ENCODE data around the gene SYNJ2. TPM values are rescaled to one million over a fixed set of nuclear protein-coding genes. Genes with fewer than 3 reads are reported as not detected.

The SYNJ2 gene
- total RNA-seq, 1 donor from 2014 or later, result 18.9 TPM

DNA sequence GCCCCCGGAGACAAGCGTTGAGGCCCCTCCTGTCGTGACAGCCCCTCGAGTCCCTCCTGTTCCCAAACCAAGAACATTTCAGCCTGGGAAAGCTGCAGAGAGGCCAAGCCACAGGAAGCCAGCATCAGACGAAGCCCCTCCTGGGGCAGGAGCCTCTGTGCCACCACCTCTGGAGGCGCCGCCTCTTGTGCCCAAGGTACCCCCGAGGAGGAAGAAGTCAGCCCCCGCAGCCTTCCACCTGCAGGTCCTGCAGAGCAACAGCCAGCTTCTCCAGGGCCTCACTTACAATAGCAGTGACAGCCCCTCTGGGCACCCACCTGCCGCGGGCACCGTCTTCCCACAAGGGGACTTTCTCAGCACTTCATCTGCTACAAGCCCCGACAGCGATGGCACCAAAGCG lies 114.0 kb downstream of the SYNJ2 start:
- TF ChIP-seq, protein P1, sequence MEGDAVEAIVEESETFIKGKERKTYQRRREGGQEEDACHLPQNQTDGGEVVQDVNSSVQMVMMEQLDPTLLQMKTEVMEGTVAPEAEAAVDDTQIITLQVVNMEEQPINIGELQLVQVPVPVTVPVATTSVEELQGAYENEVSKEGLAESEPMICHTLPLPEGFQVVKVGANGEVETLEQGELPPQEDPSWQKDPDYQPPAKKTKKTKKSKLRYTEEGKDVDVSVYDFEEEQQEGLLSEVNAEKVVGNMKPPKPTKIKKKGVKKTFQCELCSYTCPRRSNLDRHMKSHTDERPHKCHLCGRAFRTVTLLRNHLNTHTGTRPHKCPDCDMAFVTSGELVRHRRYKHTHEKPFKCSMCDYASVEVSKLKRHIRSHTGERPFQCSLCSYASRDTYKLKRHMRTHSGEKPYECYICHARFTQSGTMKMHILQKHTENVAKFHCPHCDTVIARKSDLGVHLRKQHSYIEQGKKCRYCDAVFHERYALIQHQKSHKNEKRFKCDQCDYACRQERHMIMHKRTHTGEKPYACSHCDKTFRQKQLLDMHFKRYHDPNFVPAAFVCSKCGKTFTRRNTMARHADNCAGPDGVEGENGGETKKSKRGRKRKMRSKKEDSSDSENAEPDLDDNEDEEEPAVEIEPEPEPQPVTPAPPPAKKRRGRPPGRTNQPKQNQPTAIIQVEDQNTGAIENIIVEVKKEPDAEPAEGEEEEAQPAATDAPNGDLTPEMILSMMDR (IDR thresholded peaks at IDR 0.05; ENCODE audit: unreplicated experiment), result no peak
- H3K36me3 Mint-ChIP-seq (ENCODE audit: insufficient read depth), result peaks cover 18% of the 10 kb centered on the region
- peaks cover under 1% of the 10 kb centered on the region for H3K9me3 Mint-ChIP-seq (ENCODE audit: low read depth)
- H3K4me3 Mint-ChIP-seq (ENCODE audit: low read depth), result no peak overlapping the region
- H3K27ac Mint-ChIP-seq, result peak overlapping the region; percentile 42
- H3K27me3 Mint-ChIP-seq, result no peaks in the 10 kb centered on the region
- H3K4me1 Mint-ChIP-seq (ENCODE audit: low read depth), result peaks cover 6% of the 10 kb centered on the region
- DNase-seq (ENCODE audit: low spot score, unreplicated experiment), result no peak

DNA sequence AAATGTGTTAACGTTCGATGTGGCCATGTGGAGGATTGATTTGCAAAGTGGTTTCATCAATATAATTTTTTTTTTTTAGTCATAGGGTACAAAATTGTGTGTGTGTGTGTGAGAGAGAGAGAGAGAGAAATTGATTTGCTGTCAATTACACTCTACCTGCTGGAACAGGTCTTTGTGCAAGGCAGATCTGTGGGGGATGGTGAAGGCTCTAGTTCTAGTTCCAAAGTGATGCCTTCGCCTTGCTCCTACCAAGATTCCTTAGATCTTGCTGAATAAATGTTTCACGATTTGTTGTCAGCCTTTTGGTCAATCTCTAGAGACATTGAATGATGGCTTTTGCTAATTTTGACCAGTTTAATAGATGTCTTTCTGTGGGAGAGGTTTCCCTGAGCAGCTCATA lies 121.6 kb downstream of the SYNJ2 start:
- Mint-ChIP-seq H3K9me3 (ENCODE audit: low read depth) (peaks cover 5% of the 10 kb centered on the region), H3K4me3 (ENCODE audit: low read depth) (no peak overlapping the region), H3K27ac (peak overlapping the region; percentile 68), H3K27me3 (no peaks in the 10 kb centered on the region), H3K36me3 (ENCODE audit: insufficient read depth) (peaks cover 8% of the 10 kb centered on the region), H3K4me1 (ENCODE audit: low read depth) (peaks cover 6% of the 10 kb centered on the region)
- no peak for DNase-seq (ENCODE audit: low spot score, unreplicated experiment)
- TF ChIP-seq, protein P1 (IDR thresholded peaks at IDR 0.05; ENCODE audit: unreplicated experiment), result no peak

DNA sequence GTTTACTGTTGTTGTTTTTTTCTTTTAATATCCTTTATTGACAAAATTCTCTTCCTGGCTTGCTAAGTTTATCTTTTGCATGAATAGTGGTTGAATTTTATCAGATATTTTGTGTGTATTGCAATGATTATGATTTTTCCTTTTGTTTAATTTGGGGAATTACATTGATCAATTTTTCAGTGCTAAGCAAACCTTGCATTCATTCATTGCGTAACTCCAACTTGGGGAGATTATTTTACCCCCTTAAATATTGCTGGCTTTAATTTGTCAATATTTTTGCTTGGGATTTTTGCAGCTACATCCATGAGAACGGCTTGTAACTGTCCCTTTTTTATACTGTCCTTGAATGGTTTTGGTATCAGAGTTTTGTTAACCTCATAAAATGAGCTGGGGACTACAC lies 123.0 kb downstream of the SYNJ2 start:
- TF ChIP-seq, protein P1 (IDR thresholded peaks at IDR 0.05; ENCODE audit: unreplicated experiment), result no peak
- Mint-ChIP-seq H3K27ac (no peak overlapping the region), H3K9me3 (ENCODE audit: low read depth) (peaks cover 5% of the 10 kb centered on the region), H3K36me3 (ENCODE audit: insufficient read depth) (peaks cover 13% of the 10 kb centered on the region), H3K4me1 (ENCODE audit: low read depth) (peaks cover 3% of the 10 kb centered on the region), H3K27me3 (no peaks in the 10 kb centered on the region), H3K4me3 (ENCODE audit: low read depth) (no peak overlapping the region)
- no peak for DNase-seq (ENCODE audit: low spot score, unreplicated experiment)

DNA sequence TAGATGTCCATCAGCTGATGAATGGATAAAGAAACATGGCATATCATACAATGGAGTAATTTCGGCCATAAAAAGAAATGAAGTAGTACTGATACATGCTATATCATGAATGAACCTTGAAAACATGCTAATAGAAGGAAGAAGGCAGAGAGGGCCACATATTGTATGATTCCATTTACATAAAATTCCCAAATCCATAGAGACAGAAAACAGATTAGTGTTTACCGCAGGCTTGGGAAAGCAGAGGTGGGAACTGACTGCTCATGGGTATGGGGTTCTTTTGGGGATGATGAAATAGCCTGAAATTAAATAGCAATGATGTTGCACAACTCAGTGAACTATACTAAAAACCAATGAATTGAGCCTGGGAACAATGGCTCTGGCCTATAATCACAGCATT lies 128.1 kb downstream of the SYNJ2 start:
- Mint-ChIP-seq H3K4me1 (ENCODE audit: low read depth) (peaks cover 2% of the 10 kb centered on the region), H3K27me3 (no peaks in the 10 kb centered on the region), H3K9me3 (ENCODE audit: low read depth) (no peaks in the 10 kb centered on the region), H3K36me3 (ENCODE audit: insufficient read depth) (peaks cover 18% of the 10 kb centered on the region), H3K4me3 (ENCODE audit: low read depth) (no peak overlapping the region), H3K27ac (no peak overlapping the region)
- no peak for DNase-seq (ENCODE audit: low spot score, unreplicated experiment)
- TF ChIP-seq, protein P1 (IDR thresholded peaks at IDR 0.05; ENCODE audit: unreplicated experiment), result no peak

DNA sequence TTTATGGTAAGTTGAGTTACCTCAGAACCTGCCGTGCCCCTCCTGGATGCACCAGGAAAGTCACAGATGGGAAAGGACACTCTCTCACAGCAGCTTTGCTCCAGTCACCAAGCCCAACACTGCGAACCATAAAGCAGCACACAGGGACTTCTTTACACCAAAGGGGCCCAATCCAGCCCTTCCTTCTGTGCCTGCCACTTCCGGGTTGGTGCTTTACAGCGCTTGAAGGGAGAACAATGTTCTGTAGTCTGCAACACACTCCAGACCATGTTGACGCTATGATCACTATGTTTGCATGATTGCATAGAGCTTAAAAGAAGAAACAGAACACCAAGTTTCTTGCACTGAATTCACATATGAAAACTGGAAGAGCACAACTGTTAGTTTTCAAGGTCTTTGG lies 129.3 kb downstream of the SYNJ2 start:
- TF ChIP-seq, protein P1 (IDR thresholded peaks at IDR 0.05; ENCODE audit: unreplicated experiment), result no peak
- peaks cover 22% of the 10 kb centered on the region for H3K36me3 Mint-ChIP-seq (ENCODE audit: insufficient read depth)
- H3K27me3 Mint-ChIP-seq, result no peaks in the 10 kb centered on the region
- H3K4me1 Mint-ChIP-seq (ENCODE audit: low read depth), result peaks cover 2% of the 10 kb centered on the region
- DNase-seq (ENCODE audit: low spot score, unreplicated experiment), result no peak
- no peak overlapping the region for H3K27ac Mint-ChIP-seq
- H3K9me3 Mint-ChIP-seq (ENCODE audit: low read depth), result no peaks in the 10 kb centered on the region
- no peak overlapping the region for H3K4me3 Mint-ChIP-seq (ENCODE audit: low read depth)
